TTC549 (cell line): Measurements from ENCODE around the gene CIDEA.

Experiments used
- FAIRE-seq: peaks from 2 replicates; lab custom pipeline; 2012; peaks lifted over from hg19 to GRCh38; lab: Jason Lieb, UNC

CIDEA gene

GRCh38 chr18:12321333-12321732 is 67.2 kb downstream of the CIDEA start:
- FAIRE-seq = no peak

- no peak for FAIRE-seq
These were observed 71.0 kb downstream of the CIDEA start for GRCh38 chr18:12324991-12325725.

DNA sequence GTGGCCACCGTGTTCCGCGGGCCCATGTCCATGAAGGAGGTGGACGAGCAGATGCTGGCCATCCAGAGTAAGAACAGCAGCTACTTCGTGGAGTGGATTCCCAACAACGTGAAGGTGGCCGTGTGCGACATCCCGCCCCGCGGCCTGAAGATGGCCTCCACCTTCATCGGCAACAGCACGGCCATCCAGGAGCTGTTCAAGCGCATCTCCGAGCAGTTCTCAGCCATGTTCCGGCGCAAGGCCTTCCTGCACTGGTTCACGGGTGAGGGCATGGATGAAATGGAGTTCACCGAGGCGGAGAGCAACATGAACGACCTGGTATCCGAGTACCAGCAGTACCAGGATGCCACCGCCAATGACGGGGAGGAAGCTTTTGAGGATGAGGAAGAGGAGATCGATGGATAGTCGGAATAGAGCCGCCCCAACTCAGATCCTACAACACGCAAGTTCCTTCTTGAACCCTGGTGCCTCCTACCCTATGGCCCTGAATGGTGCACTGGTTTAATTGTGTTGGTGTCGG is 71.6 kb downstream of the CIDEA start:
- no peak for FAIRE-seq

- FAIRE-seq = no peak
These were observed 72.7 kb downstream of the CIDEA start for GRCh38 chr18:12326711-12327460.
